ENCODE measurements around the gene WNT9B. TPM values are rescaled to one million over a fixed set of nuclear protein-coding genes. Genes with fewer than 3 reads are reported as not detected.

WNT9B gene
- total RNA-seq, 1 donor from 2014 or later, result 0.98 TPM

- no peak overlapping the region for H3K27ac Mint-ChIP-seq
- no peak for DNase-seq (ENCODE audit: low spot score, unreplicated experiment)
- TF ChIP-seq CTCF (IDR thresholded peaks at IDR 0.05; ENCODE audit: unreplicated experiment), result no peak
- H3K27me3 Mint-ChIP-seq, result peaks cover 51% of the 10 kb centered on the region
- no peaks in the 10 kb centered on the region for H3K9me3 Mint-ChIP-seq (ENCODE audit: low read depth)
- H3K36me3 Mint-ChIP-seq (ENCODE audit: insufficient read depth), result no peaks in the 10 kb centered on the region
- H3K4me3 Mint-ChIP-seq (ENCODE audit: low read depth), result no peak overlapping the region
- H3K4me1 Mint-ChIP-seq (ENCODE audit: low read depth), result no peaks in the 10 kb centered on the region
Observed at GRCh38 chr17:46854948-46855347, 3.6 kb downstream of the WNT9B start.

GRCh38 chr17:46857600-46857999 is 6.2 kb downstream of the WNT9B start:
- no peak for TF ChIP-seq CTCF (IDR thresholded peaks at IDR 0.05; ENCODE audit: unreplicated experiment)
- Mint-ChIP-seq H3K4me3 (ENCODE audit: low read depth) (no peak overlapping the region), H3K9me3 (ENCODE audit: low read depth) (no peaks in the 10 kb centered on the region), H3K36me3 (ENCODE audit: insufficient read depth) (no peaks in the 10 kb centered on the region), H3K27ac (no peak overlapping the region), H3K4me1 (ENCODE audit: low read depth) (no peaks in the 10 kb centered on the region), H3K27me3 (peaks cover 34% of the 10 kb centered on the region)
- no peak for DNase-seq (ENCODE audit: low spot score, unreplicated experiment)

- Mint-ChIP-seq H3K4me1 (ENCODE audit: low read depth) (no peaks in the 10 kb centered on the region), H3K9me3 (ENCODE audit: low read depth) (no peaks in the 10 kb centered on the region), H3K36me3 (ENCODE audit: insufficient read depth) (no peaks in the 10 kb centered on the region), H3K27me3 (peaks cover 20% of the 10 kb centered on the region), H3K4me3 (ENCODE audit: low read depth) (no peak overlapping the region), H3K27ac (no peak overlapping the region)
- no peak for DNase-seq (ENCODE audit: low spot score, unreplicated experiment)
- no peak for TF ChIP-seq CTCF (IDR thresholded peaks at IDR 0.05; ENCODE audit: unreplicated experiment)
Observed at GRCh38 chr17:46859996-46860395, 8.6 kb downstream of the WNT9B start.

- Mint-ChIP-seq H3K9me3 (ENCODE audit: low read depth) (no peaks in the 10 kb centered on the region), H3K4me3 (ENCODE audit: low read depth) (no peak overlapping the region), H3K27ac (no peak overlapping the region), H3K36me3 (ENCODE audit: insufficient read depth) (no peaks in the 10 kb centered on the region), H3K4me1 (ENCODE audit: low read depth) (no peaks in the 10 kb centered on the region), H3K27me3 (peaks cover 21% of the 10 kb centered on the region)
- no peak for DNase-seq (ENCODE audit: low spot score, unreplicated experiment)
- TF ChIP-seq CTCF (IDR thresholded peaks at IDR 0.05; ENCODE audit: unreplicated experiment), result no peak
Observed at GRCh38 chr17:46862949-46863348, 11.6 kb downstream of the WNT9B start.

- no peak for TF ChIP-seq CTCF (IDR thresholded peaks at IDR 0.05; ENCODE audit: unreplicated experiment)
Observed at GRCh38 chr17:46863383-46864121, 12.2 kb downstream of the WNT9B start.

More at GRCh38 chr17:46863383-46864121, 12.2 kb downstream of the WNT9B start:
- Mint-ChIP-seq H3K9me3 (ENCODE audit: low read depth) (no peaks in the 10 kb centered on the region), H3K4me1 (ENCODE audit: low read depth) (no peaks in the 10 kb centered on the region), H3K4me3 (ENCODE audit: low read depth) (no peak overlapping the region), H3K36me3 (ENCODE audit: insufficient read depth) (no peaks in the 10 kb centered on the region), H3K27me3 (peaks cover 21% of the 10 kb centered on the region), H3K27ac (no peak overlapping the region)
- DNase-seq (ENCODE audit: low spot score, unreplicated experiment), result no peak

All from progenitor cell of endocrine pancreas (in vitro differentiated cells).